SK-N-SH (cell line): Measurements from ENCODE around the gene DNAH5. TPM values are rescaled to one million over a fixed set of nuclear protein-coding genes. Genes with fewer than 3 reads are reported as not detected.

Experiments used
- CTCF ChIA-PET: fragments of 300-600, 350-600 bp; formaldehyde crosslinking; extraction: SDS; loops from one replicate; lab custom pipeline; 2021; lab: Yijun Ruan, JAX
- POLR2A ChIA-PET: fragments of 350-600 bp; sonication (Branson Sonifier 250); formaldehyde crosslinking; extraction: SDS; loops from one replicate; lab custom pipeline; 2020; ENCODE audit warnings: antibody characterized with exemption, inconsistent platforms; lab: Yijun Ruan, JAX
- DNase-seq: peaks from one replicate; pipeline ENCODE4 v3.0.0; 2012
- H2AFZ ChIP-seq: fragments of 200-600 bp; sonication (generic); 2 replicates; pipeline ENCODE4 v1.8.1; 2016; ENCODE audit warnings: antibody characterized with exemption, mild to moderate bottlenecking, low read depth
- H3F3A ChIP-seq: fragments of 200-600 bp; sonication (generic); replicated peaks from 2 replicates; pipeline ENCODE3; 2016; ENCODE audit warnings: antibody characterized with exemption, mild to moderate bottlenecking; ENCODE audit not compliant: insufficient read depth
- H3K27ac ChIP-seq, 2 experiments: fragments of 200-500 bp in 1 of 2; fragments of 200-600 bp in 1 of 2; sonication (Bioruptor generic) in 1 of 2; sonication (generic), shearing (Covaris generic) in 1 of 2; 2 replicates each; pipeline versions ENCODE4 v1.5.1 to v1.6.1; 2014 to 2016; ENCODE audit warnings: low read depth in 2 of 2, inconsistent platforms in 1 of 2, low read length in 1 of 2, mild to moderate bottlenecking in 1 of 2, mixed read lengths in 1 of 2
- H3K27me3 ChIP-seq: fragments of 200-600 bp; sonication (generic), shearing (Covaris generic); 2 replicates; pipeline ENCODE4 v1.6.1; 2016; ENCODE audit warnings: mixed run types; ENCODE audit not compliant: insufficient read depth
- H3K36me3 ChIP-seq, 2 experiments: fragments of 200-500 bp in 1 of 2; fragments of 200-600 bp in 1 of 2; sonication (Bioruptor generic) in 1 of 2; sonication (generic) in 1 of 2; replicated peaks in 1 of 2; 2 replicates each; pipeline versions ENCODE3 to v1.5.1; 2014 to 2016; ENCODE audit warnings: low read length in 1 of 2, mild to moderate bottlenecking in 1 of 2; ENCODE audit not compliant: insufficient read depth in 2 of 2, control insufficient read depth in 1 of 2
- H3K4me1 ChIP-seq, 2 experiments: fragments of 200-500 bp in 1 of 2; fragments of 200-600 bp in 1 of 2; sonication (Bioruptor generic) in 1 of 2; sonication (generic), shearing (Covaris generic) in 1 of 2; 2 replicates each; pipeline versions ENCODE4 v1.5.1 to v1.6.1; 2014 to 2016; ENCODE audit warnings: low read depth in 1 of 2, low read length in 1 of 2, mixed run types in 1 of 2; ENCODE audit not compliant: insufficient read depth in 2 of 2, control insufficient read depth in 1 of 2
- H3K4me2 ChIP-seq: fragments of 200-600 bp; sonication (generic), shearing (Covaris generic); 2 replicates; pipeline ENCODE4 v1.6.1; 2017; ENCODE audit warnings: mixed run types
- H3K4me3 ChIP-seq, 2 experiments: fragments of 200-500 bp in 1 of 2; fragments of 200-600 bp in 1 of 2; sonication (Bioruptor generic) in 1 of 2; sonication (generic), shearing (Covaris generic) in 1 of 2; 2 replicates each; pipeline versions ENCODE4 v1.5.1 to v1.8.1; 2014 to 2016; ENCODE audit warnings: low read depth in 2 of 2, inconsistent platforms in 1 of 2, low read length in 1 of 2, mild to moderate bottlenecking in 1 of 2, mixed read lengths in 1 of 2, moderate library complexity in 1 of 2
- H3K79me2 ChIP-seq: fragments of 200-600 bp; sonication (generic); 2 replicates; pipeline ENCODE4 v1.8.1; 2017; ENCODE audit warnings: mild to moderate bottlenecking; ENCODE audit not compliant: insufficient read depth
- H3K9ac ChIP-seq: fragments of 200-600 bp; sonication (generic); 2 replicates; pipeline ENCODE4 v1.6.1; 2017; ENCODE audit warnings: mixed run types
- H3K9me2 ChIP-seq: fragments of 200-600 bp; sonication (generic); 2 replicates; pipeline ENCODE4 v1.6.1; 2017; ENCODE audit warnings: mixed run types
- H3K9me3 ChIP-seq: fragments of 200-600 bp; sonication (generic); 2 replicates; pipeline ENCODE4 v1.6.1; 2017; ENCODE audit warnings: mixed run types, mild to moderate bottlenecking, moderate library complexity
- H4K20me1 ChIP-seq: fragments of 200-600 bp; sonication (generic); 2 replicates; pipeline ENCODE4 v1.6.1; 2017; ENCODE audit warnings: mild to moderate bottlenecking, mixed run types; ENCODE audit not compliant: insufficient read depth
- EP300 ChIP-seq, 2 experiments: IDR thresholded peaks; 2 replicates each; pipeline versions ENCODE4 v1.4.0 to v1.6.1; 2012; ENCODE audit warnings: borderline replicate concordance in 1 of 2, low read depth in 1 of 2, low read length in 1 of 2
- GABPA ChIP-seq: IDR thresholded peaks from 2 replicates; pipeline ENCODE4 v1.4.0; 2012; ENCODE audit warnings: low read depth, mild to moderate bottlenecking
- MEF2A ChIP-seq: IDR thresholded peaks from 2 replicates; pipeline ENCODE4 v1.4.0; 2012; ENCODE audit warnings: low read depth, borderline replicate concordance
- PBX3 ChIP-seq: IDR thresholded peaks from 2 replicates; pipeline ENCODE4; 2012
- REST ChIP-seq: IDR thresholded peaks from 2 replicates; pipeline ENCODE4 v1.6.1; 2012; ENCODE audit warnings: mild to moderate bottlenecking, low read depth, low read length, moderate library complexity
- RFX5 ChIP-seq: IDR thresholded peaks from 2 replicates; pipeline ENCODE4 v1.6.1; 2012; ENCODE audit warnings: mild to moderate bottlenecking, improper control_type of control experiment, low read length
- SIN3A ChIP-seq: IDR thresholded peaks from 2 replicates; pipeline ENCODE4 v1.6.1; 2012; ENCODE audit warnings: low read depth, mild to moderate bottlenecking, low read length, moderate library complexity, borderline replicate concordance
- TCF12 ChIP-seq: IDR thresholded peaks from 2 replicates; pipeline ENCODE4 v1.4.0; 2012
- YY1 ChIP-seq: IDR thresholded peaks from 2 replicates; pipeline ENCODE4 v1.4.0; 2012; ENCODE audit warnings: low read depth, mild to moderate bottlenecking
- WGBS: methylation state at CpG from one replicate; pipeline ENCODE4 v1.1.6; 2017; ENCODE audit warnings: low lambda C conversion rate; 5-methylcytosine and 5-hydroxymethylcytosine counted together
- polyA plus RNA-seq, 3 experiments: library from polyadenylated mRNA; depleted of rRNA; stranded (reverse); fragments of >200 nt; gene quantifications; 2 replicates each; pipeline ENCODE4 v1.2.3, GENCODE V29; 2012
- TF ChIP-seq, protein P1 (sequence below): IDR thresholded peaks from 2 replicates; pipeline ENCODE4 v1.4.0; 2012; ENCODE audit warnings: low read depth

The DNAH5 gene
- polyA plus RNA-seq, 1 of the 3 experiments (the other 2 are of a cell fraction): 0.74 TPM

- no peak for DNase-seq
- ChIA-PET CTCF (interaction anchor here (2.8 kb wide), 1 partner anchor 15 kb away, joined by 7 read pairs; no protein-coding TSS in a partner anchor), POLR2A (no interaction called here)
- Histone ChIP-seq H3K9me3 (no peaks in the 10 kb centered on the region), H3K4me1 (no peaks in the 10 kb centered on the region), H3K9me2 (no peaks in the 10 kb centered on the region), H2AFZ (no peak overlapping the region), H3K27me3 (peaks cover 16% of the 10 kb centered on the region; the same call in 1 of the 2 replicates), H4K20me1 (no peaks in the 10 kb centered on the region), H3K4me2 (no peak overlapping the region), H3F3A (no peaks in the 10 kb centered on the region), H3K79me2 (no peaks in the 10 kb centered on the region), H3K36me3 (no peaks in the 10 kb centered on the region), H3K4me3 (no peak overlapping the region), H3K9ac (no peak overlapping the region), H3K27ac (no peak overlapping the region)
- TF ChIP-seq TCF12 (no peak), GABPA (no peak), REST (no peak), SIN3A (no peak), YY1 (no peak), PBX3 (no peak), MEF2A (no peak)
- TF ChIP-seq, protein P1, sequence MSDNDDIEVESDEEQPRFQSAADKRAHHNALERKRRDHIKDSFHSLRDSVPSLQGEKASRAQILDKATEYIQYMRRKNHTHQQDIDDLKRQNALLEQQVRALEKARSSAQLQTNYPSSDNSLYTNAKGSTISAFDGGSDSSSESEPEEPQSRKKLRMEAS: no peak
- 32% methylated on average over 3 of the region's 3 CpGs for WGBS
These were observed 3.0 kb downstream of the DNAH5 start for GRCh38 chr5:13941468-13941867.

- no peaks in the 10 kb centered on the region for H3K9me2 ChIP-seq
- H4K20me1 ChIP-seq: no peaks in the 10 kb centered on the region
- ChIA-PET CTCF (no interaction called here), POLR2A (no interaction called here)
- no peak overlapping the region for H3K4me2 ChIP-seq
- no peak overlapping the region for H3K4me3 ChIP-seq
- H2AFZ ChIP-seq: no peak overlapping the region
- TF ChIP-seq EP300 (IDR thresholded peaks at IDR 0.05; ENCODE audit: borderline replicate concordance in 1 of 2, low read depth in 1 of 2, low read length in 1 of 2): no peak
- no peak for TF ChIP-seq RFX5
- TF ChIP-seq SIN3A: no peak
- no peak for TF ChIP-seq YY1
- WGBS: 57% methylated on average over 8 of the region's 8 CpGs
- H3K9ac ChIP-seq: no peak overlapping the region
- no peaks in the 10 kb centered on the region for H3K9me3 ChIP-seq
- H3K27me3 ChIP-seq: peaks cover 16% of the 10 kb centered on the region; the same call in 1 of the 2 replicates
- no peaks in the 10 kb centered on the region for H3K36me3 ChIP-seq
- no peaks in the 10 kb centered on the region for H3F3A ChIP-seq
- H3K79me2 ChIP-seq: no peaks in the 10 kb centered on the region
- H3K4me1 ChIP-seq: no peaks in the 10 kb centered on the region
- no peak overlapping the region for H3K27ac ChIP-seq
- no peak for DNase-seq
These were observed 4.8 kb downstream of the DNAH5 start for GRCh38 chr5:13939638-13940037.
